ENCODE data around the gene NAT8L.

NAT8L gene

DNA sequence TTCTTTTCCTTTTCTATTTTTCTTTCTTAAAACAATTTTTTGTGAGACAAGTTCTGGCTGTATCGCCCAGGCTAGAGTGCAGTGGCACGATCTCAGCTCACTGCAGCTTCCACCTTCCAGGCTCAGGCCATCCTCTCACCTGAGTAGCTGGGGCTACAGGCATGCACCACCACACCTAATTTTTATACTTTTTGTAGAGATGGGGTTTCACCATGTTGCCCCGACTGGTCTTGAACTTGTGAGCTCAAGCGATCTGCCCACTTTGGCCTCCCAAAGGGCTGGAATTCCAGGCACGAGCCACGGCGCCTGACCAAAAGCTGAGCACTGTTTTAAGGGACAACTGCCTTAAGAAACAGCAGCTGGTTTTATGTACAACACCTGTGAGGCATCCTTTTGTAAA, 9.3 kb upstream of the NAT8L start:
- Histone ChIP-seq H3F3A (ENCODE audit: insufficient read depth) (no peaks in the 10 kb centered on the region), H3K79me2 (ENCODE audit: insufficient read depth, low read length) (no peaks in the 10 kb centered on the region), H3K9me3 (ENCODE audit: insufficient read depth, low read length) (no peaks in the 10 kb centered on the region), H3K27ac (ENCODE audit: low read depth, low read length) (no peak overlapping the region), H3K4me3 (ENCODE audit: insufficient read depth, low read length, poor library complexity, severe bottlenecking) (no peak overlapping the region), H4K20me1 (ENCODE audit: low read depth, low read length) (no peaks in the 10 kb centered on the region), H3K9me2 (replicated peaks; ENCODE audit: insufficient read depth, low read length) (no peaks in the 10 kb centered on the region), H2AFZ (ENCODE audit: low read depth, low read length, severe bottlenecking) (no peak overlapping the region), H3K9ac (ENCODE audit: low read length) (no peak overlapping the region), H3K36me3 (ENCODE audit: low read length) (no peaks in the 10 kb centered on the region), H3K4me2 (ENCODE audit: low read depth, low read length, poor library complexity, severe bottlenecking) (no peak overlapping the region), H3K27me3 (ENCODE audit: low read length) (no peaks in the 10 kb centered on the region)
- TF ChIP-seq EZH2phosphoT487 (conservative IDR thresholded peaks at IDR 0.05; ENCODE audit: low read length) (no peak), CTCF (IDR thresholded peaks at IDR 0.05; ENCODE audit: insufficient read depth, low read length, poor library complexity, severe bottlenecking) (no peak)

DNA sequence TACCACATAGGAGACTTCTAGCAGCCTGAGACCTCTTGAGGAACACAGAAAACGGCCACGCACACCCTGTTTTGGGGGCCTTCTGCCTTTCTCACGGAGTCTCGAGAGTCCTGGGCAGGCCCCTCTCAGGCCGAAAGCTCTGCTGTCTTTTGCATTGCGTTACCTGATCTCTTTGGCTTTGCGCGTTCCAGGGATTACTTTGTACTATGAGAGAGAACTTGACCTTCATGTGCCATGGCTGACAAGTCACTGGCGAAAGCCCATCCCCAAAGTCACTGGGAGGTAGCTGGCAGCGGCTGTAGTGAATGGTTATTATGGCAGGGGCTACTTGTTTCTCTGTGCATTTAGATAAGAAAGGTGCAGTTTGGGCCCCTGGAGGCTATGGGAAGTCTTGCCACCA, 8.0 kb upstream of the NAT8L start:
- Histone ChIP-seq H3K36me3 (ENCODE audit: low read length) (no peaks in the 10 kb centered on the region), H3K27me3 (ENCODE audit: low read length) (no peaks in the 10 kb centered on the region), H3K27ac (ENCODE audit: low read depth, low read length) (no peak overlapping the region), H3K9me2 (replicated peaks; ENCODE audit: insufficient read depth, low read length) (no peaks in the 10 kb centered on the region), H4K20me1 (ENCODE audit: low read depth, low read length) (no peaks in the 10 kb centered on the region), H3K79me2 (ENCODE audit: insufficient read depth, low read length) (no peaks in the 10 kb centered on the region), H3F3A (ENCODE audit: insufficient read depth) (no peaks in the 10 kb centered on the region), H3K4me2 (ENCODE audit: low read depth, low read length, poor library complexity, severe bottlenecking) (no peak overlapping the region), H2AFZ (ENCODE audit: low read depth, low read length, severe bottlenecking) (no peak overlapping the region), H3K9me3 (ENCODE audit: insufficient read depth, low read length) (no peaks in the 10 kb centered on the region), H3K4me3 (ENCODE audit: insufficient read depth, low read length, poor library complexity, severe bottlenecking) (no peak overlapping the region), H3K9ac (ENCODE audit: low read length) (no peak overlapping the region)
- TF ChIP-seq CTCF (IDR thresholded peaks at IDR 0.05; ENCODE audit: insufficient read depth, low read length, poor library complexity, severe bottlenecking) (no peak), EZH2phosphoT487 (conservative IDR thresholded peaks at IDR 0.05; ENCODE audit: low read length) (no peak)

GRCh38 chr4:2054217-2054616, 4.9 kb upstream of the NAT8L start:
- Histone ChIP-seq H3K9me3 (ENCODE audit: insufficient read depth, low read length) (no peaks in the 10 kb centered on the region), H3F3A (ENCODE audit: insufficient read depth) (no peaks in the 10 kb centered on the region), H3K27me3 (ENCODE audit: low read length) (no peaks in the 10 kb centered on the region), H3K4me3 (ENCODE audit: insufficient read depth, low read length, poor library complexity, severe bottlenecking) (no peak overlapping the region), H3K4me2 (ENCODE audit: low read depth, low read length, poor library complexity, severe bottlenecking) (no peak overlapping the region), H3K9ac (ENCODE audit: low read length) (no peak overlapping the region), H2AFZ (ENCODE audit: low read depth, low read length, severe bottlenecking) (no peak overlapping the region), H4K20me1 (ENCODE audit: low read depth, low read length) (no peaks in the 10 kb centered on the region), H3K79me2 (ENCODE audit: insufficient read depth, low read length) (no peaks in the 10 kb centered on the region), H3K36me3 (ENCODE audit: low read length) (no peaks in the 10 kb centered on the region), H3K9me2 (replicated peaks; ENCODE audit: insufficient read depth, low read length) (no peaks in the 10 kb centered on the region), H3K27ac (ENCODE audit: low read depth, low read length) (no peak overlapping the region)
- TF ChIP-seq EZH2phosphoT487 (conservative IDR thresholded peaks at IDR 0.05; ENCODE audit: low read length) (no peak), CTCF (IDR thresholded peaks at IDR 0.05; ENCODE audit: insufficient read depth, low read length, poor library complexity, severe bottlenecking) (no peak)

Data from SU-DHL-6 (cell line).